ENCODE data around the gene HRK.

HRK gene

GRCh38 chr12:116898669-116899068 is 17.4 kb upstream of the HRK start:
- H3K4me3 ChIP-seq (ENCODE audit: low read depth, low read length), result no peak overlapping the region
- TF ChIP-seq CTCF (IDR thresholded peaks at IDR 0.05; ENCODE audit: insufficient read depth, low read depth, low read length, missing control alignments), result no peak
- no peak for DNase-seq (ENCODE audit: low read depth)

GRCh38 chr12:116897476-116897875 is 16.2 kb upstream of the HRK start:
- no peak for DNase-seq (ENCODE audit: low read depth)
- H3K4me3 ChIP-seq (ENCODE audit: low read depth, low read length), result no peak overlapping the region
- no peak for TF ChIP-seq CTCF (IDR thresholded peaks at IDR 0.05; ENCODE audit: insufficient read depth, low read depth, low read length, missing control alignments)

DNA sequence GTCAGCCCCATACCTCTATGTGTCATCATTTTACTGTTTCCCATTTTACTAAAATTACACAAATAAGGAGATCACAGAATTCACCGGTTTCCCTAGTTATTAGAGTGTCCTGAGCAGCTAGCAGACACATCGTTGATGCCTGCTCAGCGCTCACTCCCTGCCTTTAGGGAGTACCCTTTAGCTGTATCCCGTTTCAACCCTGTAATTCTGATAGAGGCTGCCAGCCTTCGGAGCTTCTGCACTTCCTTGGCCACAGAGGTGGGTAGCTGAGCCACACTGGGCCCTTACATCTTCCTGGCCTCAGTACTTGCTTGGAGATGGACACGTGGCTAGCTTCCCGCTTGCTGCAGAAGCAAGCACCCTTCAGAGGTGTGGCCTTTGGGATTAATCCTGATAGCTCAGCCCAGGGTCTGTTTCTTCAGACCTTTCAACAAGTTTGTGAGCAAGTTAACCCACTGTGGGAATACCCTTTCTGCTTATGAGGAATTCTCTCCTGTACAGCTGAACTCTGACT is 15.2 kb upstream of the HRK start:
- no peak overlapping the region for H3K4me3 ChIP-seq (ENCODE audit: low read depth, low read length)
- TF ChIP-seq CTCF (IDR thresholded peaks at IDR 0.05; ENCODE audit: insufficient read depth, low read depth, low read length, missing control alignments), result no peak
- no peak for DNase-seq (ENCODE audit: low read depth)

DNA sequence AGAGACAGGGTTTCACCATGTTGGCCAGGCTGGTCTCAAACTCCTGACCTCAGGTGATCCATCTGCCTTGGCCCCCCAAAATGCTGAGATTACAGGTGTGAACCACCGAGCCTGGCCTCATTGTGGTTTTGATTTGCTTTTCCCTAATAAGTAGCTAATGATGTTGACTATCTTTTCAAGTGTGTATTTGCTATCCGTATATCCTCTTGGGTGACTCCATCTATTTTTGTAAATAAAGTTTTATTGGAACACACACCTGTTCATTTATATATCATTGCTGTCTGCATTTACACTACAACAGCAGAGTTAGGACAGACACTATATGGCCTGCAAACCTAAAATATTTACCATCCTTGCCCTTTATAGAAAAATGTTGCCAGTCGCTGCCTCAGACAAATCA is 13.7 kb upstream of the HRK start:
- DNase-seq (ENCODE audit: low read depth), result no peak
- no peak for TF ChIP-seq CTCF (IDR thresholded peaks at IDR 0.05; ENCODE audit: insufficient read depth, low read depth, low read length, missing control alignments)
- H3K4me3 ChIP-seq (ENCODE audit: low read depth, low read length), result no peak overlapping the region

DNA sequence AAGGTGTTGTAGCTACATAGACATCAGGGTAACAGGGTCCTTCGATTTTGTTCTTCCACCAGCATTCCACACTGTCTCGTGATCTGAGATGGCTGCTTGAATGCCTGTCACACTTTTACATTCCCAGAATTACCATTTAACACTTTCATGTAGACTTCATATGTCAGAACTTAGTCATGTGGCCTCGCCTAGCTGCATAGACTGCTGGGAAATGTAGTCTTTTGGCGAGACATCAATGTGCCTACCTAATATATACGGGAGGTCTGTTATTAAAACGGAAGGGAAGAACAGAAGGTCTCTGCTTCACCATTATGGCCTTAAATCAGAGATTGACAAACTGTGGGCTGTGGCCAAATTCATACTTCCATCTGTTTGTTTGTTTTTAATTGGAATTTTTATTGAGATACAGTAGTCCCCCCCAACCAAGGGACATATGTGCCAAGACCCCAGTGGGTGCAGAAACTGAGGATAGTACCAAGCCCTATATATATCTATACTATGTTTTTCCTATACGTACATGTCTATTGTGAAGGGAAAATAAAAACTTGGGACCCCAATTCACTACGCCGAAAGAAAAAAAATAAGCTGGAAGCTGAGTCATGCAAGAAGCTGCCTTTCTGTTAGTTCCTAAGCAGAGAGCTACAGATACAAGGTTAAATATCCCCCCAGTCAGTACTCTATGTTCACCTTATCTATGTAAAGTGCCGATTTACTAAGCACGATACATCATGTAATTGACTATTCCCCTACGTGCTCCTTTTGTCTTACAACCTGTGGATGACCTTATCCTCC is 11.3 kb upstream of the HRK start:
- no peak for DNase-seq (ENCODE audit: low read depth)
- TF ChIP-seq CTCF (IDR thresholded peaks at IDR 0.05; ENCODE audit: insufficient read depth, low read depth, low read length, missing control alignments), result no peak
- H3K4me3 ChIP-seq (ENCODE audit: low read depth, low read length), result no peak overlapping the region

DNA sequence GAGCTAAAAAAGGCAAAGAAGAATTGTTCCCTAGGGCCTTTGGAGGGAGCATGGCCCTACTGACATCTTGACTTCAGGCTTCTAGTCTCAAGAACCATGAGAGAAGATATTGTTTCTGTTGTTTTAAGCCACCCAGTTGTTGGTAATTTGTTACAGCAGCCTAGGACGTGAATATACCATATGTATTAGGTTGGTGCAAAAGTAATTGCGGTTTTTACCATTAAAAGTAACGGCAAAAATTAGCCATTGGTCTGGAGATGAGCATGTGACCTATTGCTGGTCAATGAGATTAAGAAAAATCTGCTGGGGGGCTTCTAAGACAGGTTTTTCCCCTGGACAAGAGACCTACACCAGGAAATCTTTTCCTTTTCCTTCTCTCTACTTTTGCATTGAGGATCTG is 9.8 kb upstream of the HRK start:
- no peak for TF ChIP-seq CTCF (IDR thresholded peaks at IDR 0.05; ENCODE audit: insufficient read depth, low read depth, low read length, missing control alignments)
- H3K4me3 ChIP-seq (ENCODE audit: low read depth, low read length), result no peak overlapping the region
- no peak for DNase-seq (ENCODE audit: low read depth)

GRCh38 chr12:116890330-116890729 is 9.1 kb upstream of the HRK start:
- no peak overlapping the region for H3K4me3 ChIP-seq (ENCODE audit: low read depth, low read length)
- TF ChIP-seq CTCF (IDR thresholded peaks at IDR 0.05; ENCODE audit: insufficient read depth, low read depth, low read length, missing control alignments), result no peak
- DNase-seq (ENCODE audit: low read depth), result no peak
